Stromal cell of bone marrow (primary cell): ENCODE results near the gene TPPP3.
A peak's percentile ranks its signal among the peaks of the same experiment; 100 is the strongest.
"Not testable (repeated sequence)": the region's sequence is repeated elsewhere in the genome, so short reads cannot be mapped to it uniquely, and the experiment has no call there.

Experiments used
- DNase-seq: peaks from one replicate; pipeline ENCODE4 v3.0.0-alpha.2; 2012; ENCODE audit warnings: low read depth

TPPP3 gene

GRCh38 chr16:67425580-67425979 lies 32.3 kb upstream of the TPPP3 start:
- DNase-seq = no peak

GRCh38 chr16:67425061-67425460 lies 31.8 kb upstream of the TPPP3 start:
- no peak for DNase-seq

- no peak for DNase-seq
Observed at GRCh38 chr16:67424261-67424615, 30.9 kb upstream of the TPPP3 start.

GRCh38 chr16:67423611-67424260 lies 30.4 kb upstream of the TPPP3 start:
- no peak for DNase-seq

- no peak for DNase-seq
Observed at GRCh38 chr16:67423015-67423414, 29.7 kb upstream of the TPPP3 start.

GRCh38 chr16:67421030-67421429 lies 27.7 kb upstream of the TPPP3 start:
- DNase-seq = no peak

- no peak for DNase-seq
Observed at GRCh38 chr16:67419931-67420330, 26.6 kb upstream of the TPPP3 start.

GRCh38 chr16:67419502-67419901 lies 26.2 kb upstream of the TPPP3 start:
- DNase-seq = no peak

- DNase-seq = no peak
Observed at GRCh38 chr16:67417333-67418061, 24.2 kb upstream of the TPPP3 start.

GRCh38 chr16:67415872-67416793 lies 22.8 kb upstream of the TPPP3 start, which contains the start of gene ZDHHC1:
TSS of gene ZDHHC1 (minus strand) at chr16:67416477. CDS start at chr16:67407775, 8,702 bp downstream.
- peak; percentile 57 for DNase-seq

- not testable (repeated sequence) for DNase-seq
Observed at GRCh38 chr16:67415421-67415820, 22.1 kb upstream of the TPPP3 start.

- DNase-seq = no peak
Observed at GRCh38 chr16:67413978-67414911, 20.9 kb upstream of the TPPP3 start.

- no peak for DNase-seq
Observed at GRCh38 chr16:67412294-67412693, 19.0 kb upstream of the TPPP3 start.

GRCh38 chr16:67411339-67411738 lies 18.0 kb upstream of the TPPP3 start:
- DNase-seq = no peak

GRCh38 chr16:67409631-67410030 lies 16.3 kb upstream of the TPPP3 start:
- no peak for DNase-seq

- DNase-seq = no peak
Observed at GRCh38 chr16:67407788-67408452, 14.6 kb upstream of the TPPP3 start.

GRCh38 chr16:67407176-67407787 lies 14.0 kb upstream of the TPPP3 start:
- DNase-seq = no peak

- DNase-seq = peak; percentile 74
Observed at GRCh38 chr16:67406111-67406971, 13.0 kb upstream of the TPPP3 start.

- DNase-seq = no peak
Observed at GRCh38 chr16:67405336-67405735, 12.0 kb upstream of the TPPP3 start.
